GM19193 (cell line): ENCODE measurements around the gene SORT1.

ENCODE experiments used
- POLR2A ChIP-seq: IDR thresholded peaks from 4 replicates; pipeline ENCODE4 v1.6.1; 2011; ENCODE audit not compliant: insufficient read depth, insufficient read length; ENCODE audit errors: extremely low read depth

The SORT1 gene

DNA sequence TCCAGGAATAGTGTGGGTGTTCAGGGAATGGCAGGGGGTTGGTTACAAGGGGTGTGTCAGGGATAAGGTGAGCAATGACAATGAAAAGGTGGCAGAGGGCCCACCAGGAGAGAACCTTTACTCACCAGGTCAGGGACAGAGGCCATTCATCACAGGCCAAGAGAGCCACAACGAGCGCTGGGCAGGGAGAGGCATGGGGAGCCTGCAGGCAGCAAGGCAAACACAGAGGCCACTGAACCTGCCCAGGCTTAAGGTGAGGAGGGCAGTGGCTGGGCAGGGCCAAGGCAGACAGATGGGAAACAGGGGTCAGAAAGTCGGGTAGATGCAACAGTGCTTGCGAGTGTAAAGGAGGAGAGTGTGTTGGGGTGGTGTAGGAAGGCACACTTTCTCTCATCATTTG lies 62.6 kb downstream of the SORT1 start:
- no peak for TF ChIP-seq POLR2A

DNA sequence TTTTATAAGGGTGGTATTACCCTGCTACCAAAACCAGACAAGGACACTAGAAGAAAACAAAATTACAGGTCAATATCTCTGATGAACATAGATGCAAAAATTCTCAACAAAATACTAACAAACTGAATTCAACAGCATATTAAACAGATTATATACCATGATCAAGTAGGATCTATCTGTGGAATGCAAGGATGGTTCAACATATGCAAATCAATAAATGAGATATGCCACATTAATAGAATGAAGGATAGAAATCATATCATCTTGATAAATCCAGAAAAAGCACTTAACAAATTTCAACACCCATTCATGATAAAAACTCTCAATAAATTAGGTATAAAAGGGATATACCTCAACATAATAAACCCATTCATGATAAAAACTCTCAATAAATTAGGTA lies 66.6 kb downstream of the SORT1 start:
- no peak for TF ChIP-seq POLR2A

DNA sequence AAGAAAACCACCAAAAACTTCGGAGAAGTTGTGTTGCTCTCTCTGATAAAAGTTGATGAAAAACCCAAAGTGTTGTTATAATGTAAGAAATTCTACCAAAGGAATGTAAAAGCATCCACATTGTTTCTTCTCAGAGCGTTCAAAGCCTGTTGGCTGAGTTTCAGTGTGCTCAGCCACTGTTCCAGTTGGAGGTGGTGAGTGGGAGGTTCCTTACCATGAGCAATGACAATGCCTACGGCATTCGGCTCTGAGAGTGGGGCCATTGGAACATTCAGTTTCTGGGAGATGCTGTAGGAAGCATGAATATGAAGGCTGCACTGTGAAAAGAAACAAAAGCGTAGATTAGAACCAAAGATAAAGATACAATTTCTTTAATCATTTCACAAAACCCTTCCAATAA lies 70.4 kb downstream of the SORT1 start:
- no peak for TF ChIP-seq POLR2A

DNA sequence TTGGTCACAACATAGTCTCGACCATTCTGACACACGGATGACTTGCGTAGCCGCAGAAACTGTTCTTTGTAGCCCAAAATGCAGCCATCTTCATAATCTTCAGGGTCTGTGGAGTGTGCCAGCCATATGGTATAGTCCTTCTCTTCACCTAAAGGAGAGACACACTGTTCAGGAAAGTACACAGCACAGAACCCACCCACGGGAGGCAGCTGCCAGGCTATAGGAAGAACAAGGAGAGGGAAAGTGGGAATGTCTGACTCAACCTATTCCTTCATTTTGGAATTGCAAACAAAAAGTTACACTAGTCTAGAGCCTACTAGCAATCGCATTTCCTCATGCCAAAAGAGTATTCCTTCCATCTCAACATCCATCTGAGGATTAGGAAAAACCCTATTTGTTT lies 74.7 kb downstream of the SORT1 start:
- no peak for TF ChIP-seq POLR2A

- no peak for TF ChIP-seq POLR2A
Observed at GRCh38 chr1:109319114-109319513, 78.6 kb downstream of the SORT1 start.

DNA sequence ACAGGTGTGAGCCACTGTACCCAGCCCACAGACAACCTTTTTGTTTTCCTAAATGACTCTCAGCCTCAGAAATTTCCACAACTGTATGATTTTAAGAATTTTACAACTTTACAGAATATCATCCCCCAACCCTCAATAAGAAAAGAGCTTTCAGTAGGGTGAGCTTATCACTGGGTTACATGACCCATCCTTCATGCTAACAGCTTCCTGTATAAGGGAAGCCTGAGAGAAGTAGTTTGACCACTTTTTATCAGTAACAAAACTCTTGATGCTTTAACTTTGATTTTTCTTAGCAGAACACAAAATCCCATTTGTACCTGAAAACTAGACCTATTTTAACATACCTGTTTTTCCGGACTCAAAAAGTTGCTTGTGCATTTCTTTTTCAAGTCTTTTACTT lies 81.2 kb downstream of the SORT1 start:
- no peak for TF ChIP-seq POLR2A

GRCh38 chr1:109315288-109315687 lies 82.4 kb downstream of the SORT1 start:
- no peak for TF ChIP-seq POLR2A

- TF ChIP-seq POLR2A = no peak
Observed at GRCh38 chr1:109314795-109315194, 82.9 kb downstream of the SORT1 start.

DNA sequence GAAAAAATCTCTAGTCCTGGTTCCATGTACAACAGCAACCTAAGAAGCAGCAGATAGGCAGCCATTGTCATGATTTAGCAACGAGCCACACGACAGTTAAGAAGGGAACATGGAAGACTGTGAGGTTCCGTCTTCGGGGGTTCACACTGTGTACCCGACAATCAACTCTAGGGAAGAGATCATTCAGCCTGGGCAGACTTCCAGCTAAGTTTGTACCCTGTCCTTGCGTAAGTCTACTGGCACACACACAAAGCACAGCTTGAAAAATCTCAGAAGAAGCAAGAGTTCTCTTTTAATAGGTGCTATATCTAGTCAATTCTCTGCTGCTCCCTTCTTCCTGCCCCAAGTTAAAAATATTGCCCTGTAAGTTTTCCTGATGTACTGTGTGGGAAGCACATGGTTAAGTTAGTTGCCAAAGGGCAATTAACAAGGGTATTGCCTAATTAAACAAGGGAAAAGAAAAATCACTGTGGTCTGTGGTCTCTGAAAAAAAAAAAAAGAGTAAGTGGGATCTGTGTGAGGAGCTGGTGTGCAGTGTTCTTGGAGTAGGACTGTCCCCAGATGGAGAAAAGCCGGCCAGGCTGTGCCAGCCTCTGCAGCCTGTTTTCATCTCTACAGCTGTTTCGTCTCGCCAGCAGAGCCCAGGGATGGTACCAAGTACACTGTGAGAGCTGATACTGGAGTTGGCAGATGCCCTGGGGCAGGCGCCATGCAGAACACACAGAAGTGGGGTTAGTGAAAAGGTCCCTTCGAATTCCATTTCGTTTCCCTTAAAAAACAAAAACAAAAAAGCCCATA lies 84.5 kb downstream of the SORT1 start:
- TF ChIP-seq POLR2A = no peak

DNA sequence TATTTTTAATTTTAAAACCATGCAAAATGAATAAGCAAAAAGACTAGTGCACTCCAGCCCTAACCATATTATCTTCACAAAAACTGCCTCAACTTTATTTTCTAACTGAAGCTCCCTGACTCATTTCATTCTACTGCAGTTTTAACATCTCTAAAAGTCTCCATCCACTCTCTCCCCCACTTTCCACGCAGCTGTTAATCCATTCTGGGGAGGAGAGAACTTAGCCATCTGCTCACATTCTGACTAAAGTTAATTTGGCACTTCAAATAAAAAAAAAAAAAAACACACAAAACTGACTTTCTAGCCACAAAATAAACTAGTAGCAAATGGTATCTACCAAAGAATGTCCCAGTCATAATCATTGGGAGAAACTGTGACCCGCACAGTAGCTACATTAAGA lies 85.5 kb downstream of the SORT1 start:
- no peak for TF ChIP-seq POLR2A

- no peak for TF ChIP-seq POLR2A
Observed at GRCh38 chr1:109309347-109309746, 88.4 kb downstream of the SORT1 start.

- no peak for TF ChIP-seq POLR2A
Observed at GRCh38 chr1:109307274-109308021, 90.3 kb downstream of the SORT1 start.

- no peak for TF ChIP-seq POLR2A
Observed at GRCh38 chr1:109306832-109307273, 90.9 kb downstream of the SORT1 start, which contains the start of gene MYBPHL. Gene MYBPHL, minus strand, starts transcription at chr1:109307011. Its CDS starts 20 bp downstream, at chr1:109306991.

DNA sequence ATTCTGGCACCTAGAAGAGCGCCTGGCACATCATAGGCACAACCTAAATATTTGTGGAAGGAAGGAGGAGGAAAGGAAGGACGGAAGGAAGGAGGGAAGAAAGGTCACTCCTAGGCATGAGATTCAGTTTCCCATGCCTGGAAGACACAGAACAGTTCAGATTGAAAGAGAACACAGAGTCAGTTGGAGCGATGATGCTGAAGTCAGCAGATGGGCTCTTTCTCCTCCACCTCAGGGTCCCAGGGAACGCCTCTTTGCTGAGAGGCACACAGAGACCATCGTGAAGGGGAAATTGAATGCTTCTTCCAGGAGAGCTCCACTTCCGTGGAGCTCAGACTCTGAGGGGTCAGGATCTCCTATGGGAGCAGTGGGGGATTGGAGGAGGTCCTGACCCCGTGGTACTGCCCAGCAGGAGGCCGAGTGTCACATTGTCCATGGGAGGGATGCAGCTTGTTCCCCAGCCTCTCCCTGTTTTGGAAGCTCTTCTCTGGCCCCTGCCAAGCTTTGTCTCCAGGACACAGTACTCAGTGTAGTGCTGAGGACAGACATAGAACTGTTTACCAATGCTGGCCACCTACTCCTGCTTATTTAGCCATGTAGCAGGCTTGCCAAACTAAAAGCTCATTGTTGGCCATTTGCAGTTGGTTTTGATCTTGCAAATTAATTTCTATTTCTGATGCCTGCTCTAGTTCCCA lies 93.3 kb downstream of the SORT1 start:
- TF ChIP-seq POLR2A = no peak

DNA sequence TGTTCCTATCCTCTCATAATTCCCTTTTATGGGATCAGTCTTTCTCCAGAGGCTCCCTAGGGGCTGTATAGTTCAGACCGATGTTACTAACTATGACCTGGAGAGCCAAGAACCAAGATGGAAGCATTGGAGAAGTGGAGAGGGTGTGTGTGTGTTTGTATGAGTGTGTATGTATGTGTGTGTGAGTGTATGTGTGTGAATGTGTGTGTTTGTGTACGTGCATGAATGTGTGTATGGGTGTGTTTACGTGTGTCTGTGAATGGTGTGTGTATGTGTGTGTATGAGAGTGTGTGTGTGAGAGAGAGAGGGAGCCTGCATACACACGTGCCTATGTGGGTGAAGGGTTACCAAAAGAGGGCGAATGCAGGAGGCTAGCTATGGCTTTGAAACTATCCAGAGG lies 95.8 kb downstream of the SORT1 start:
- no peak for TF ChIP-seq POLR2A
